K562 (cell line): ENCODE measurements around the gene NMUR1. TPM values are rescaled to one million over a fixed set of nuclear protein-coding genes. Genes with fewer than 3 reads are reported as not detected.

Experiments used
- BRF2 ChIP-seq: IDR thresholded peaks from 3 replicates; pipeline ENCODE4 v1.6.1; 2011; ENCODE audit warnings: borderline replicate concordance, mild to moderate bottlenecking; ENCODE audit not compliant: insufficient read length, insufficient read depth
- ELF2 ChIP-seq: fragments of 250-450 bp; sonication (Bioruptor Pico); IDR thresholded peaks from 2 replicates; pipeline ENCODE4 v1.5.0; 2021; ENCODE audit warnings: mild to moderate bottlenecking
- GTF2E2 ChIP-seq: fragments of 200-800 bp; sonication (Bioruptor generic); IDR thresholded peaks from 2 replicates; pipeline ENCODE4 v1.6.1; 2016; ENCODE audit warnings: missing genetic modification characterization, missing compliant biosample characterization
- JUN ChIP-seq, 2 experiments: sonication (generic) in 1 of 2; formaldehyde crosslinking in 1 of 2; IDR thresholded peaks; 2 replicates each; pipeline versions ENCODE4 v1.6.1 to v1.8.0; 2012 to 2022; ENCODE audit warnings: borderline replicate concordance in 2 of 2, mild to moderate bottlenecking in 2 of 2, improper control_type of control experiment in 1 of 2, low read depth in 1 of 2, low read length in 1 of 2, missing genetic modification reagents in 1 of 2
- MXD1 ChIP-seq: fragments of 250-450 bp; sonication (Bioruptor Pico); IDR thresholded peaks from 2 replicates; pipeline ENCODE4 v1.8.0; 2021; ENCODE audit warnings: borderline replicate concordance, mild to moderate bottlenecking, moderate library complexity; ENCODE audit not compliant: poor library complexity, severe bottlenecking
- NR3C1 ChIP-seq: sonication (generic); formaldehyde crosslinking; IDR thresholded peaks from 2 replicates; pipeline ENCODE4 v1.8.1; 2022; ENCODE audit warnings: missing genetic modification reagents
- TBP ChIP-seq: optimal IDR thresholded peaks from 2 replicates; pipeline ENCODE3; 2011; ENCODE audit warnings: low read depth, low read length, improper control_type of control experiment
- TEAD1 ChIP-seq, 2 experiments: fragments of 450-650 bp in 1 of 2; sonication (generic) in 1 of 2; formaldehyde crosslinking; IDR thresholded peaks; 2 replicates each; pipeline versions ENCODE4 v1.4.0 to v1.8.0; 2020 to 2022; ENCODE audit warnings: mild to moderate bottlenecking in 2 of 2, missing genetic modification reagents in 1 of 2
- USF1 ChIP-seq: sonication (generic); formaldehyde crosslinking; IDR thresholded peaks from 2 replicates; pipeline ENCODE4 v1.9.0; 2022; ENCODE audit warnings: mild to moderate bottlenecking, missing genetic modification reagents
- YY1 ChIP-seq, 3 experiments: IDR thresholded peaks; 2 replicates each; pipeline ENCODE4 v1.6.1; 2011; ENCODE audit warnings: low read length in 2 of 3, mild to moderate bottlenecking in 2 of 3, moderate library complexity in 2 of 3, borderline replicate concordance in 1 of 3, control low read depth in 1 of 3, low read depth in 1 of 3; ENCODE audit not compliant: insufficient read depth in 3 of 3, insufficient replicate concordance in 2 of 3, control insufficient read depth in 1 of 3, insufficient read length in 1 of 3; ENCODE audit errors: extremely low read depth in 1 of 3
- ZBTB12 ChIP-seq: fragments of 250-450 bp; sonication (Bioruptor Pico); IDR thresholded peaks from 2 replicates; pipeline ENCODE4 v1.4.0; 2020
- ZFX ChIP-seq: sonication (generic); formaldehyde crosslinking; IDR thresholded peaks from 2 replicates; pipeline ENCODE4 v1.8.0; 2022; ENCODE audit warnings: mild to moderate bottlenecking, missing genetic modification reagents, moderate library complexity
- ZNF184 ChIP-seq: sonication (generic); formaldehyde crosslinking; IDR thresholded peaks from 2 replicates; pipeline ENCODE4 v1.5.0; 2020; ENCODE audit warnings: missing genetic modification reagents
- ZNF280A ChIP-seq: fragments of 450-650 bp; IDR thresholded peaks from 2 replicates; pipeline ENCODE4 v1.6.1; 2018; ENCODE audit warnings: mild to moderate bottlenecking, low read depth; ENCODE audit not compliant: partially characterized antibody
- ZNF592 ChIP-seq: fragments of 450-650 bp; IDR thresholded peaks from 2 replicates; pipeline ENCODE4 v1.6.1; 2017; ENCODE audit warnings: antibody characterized with exemption, mild to moderate bottlenecking
- polyA plus RNA-seq, 8 experiments: library from polyadenylated mRNA; depleted of rRNA in 4 of 8; stranded (reverse) in 5 of 8; unstranded in 3 of 8; fragments of >200 nt; fragmentation: Nextera tagmentation in 2 of 8; fragmentation: Illumina TruSeq in 1 of 8; extraction: Ambion mirVana in 2 of 8; extraction: Trizol in 1 of 8; gene quantifications; 2 replicates each; pipeline versions ENCODE4 v1.2.1 to v1.2.3, GENCODE V29; 2011 to 2014; ENCODE audit warnings: inconsistent platforms in 1 of 8, missing spikeins in 1 of 8
- total RNA-seq, 7 experiments: library from RNA; depleted of rRNA in 6 of 7; stranded (reverse); fragments of >200 nt in 6 of 7; fragmentation: Illumina TruSeq in 2 of 7; extraction: Trizol in 2 of 7; gene quantifications; 2 replicates each; pipeline versions ENCODE4 v1.2.1 to v1.2.3, GENCODE V29; 2011 to 2021; ENCODE audit warnings: low replicate concordance in 1 of 7

The NMUR1 gene
- total and polyA plus RNA-seq, 9 of the 15 experiments (the other 6 are each of a cell fraction or from before 2014, with no cell fraction given): 0.01 to 0.27 (median 0.15) TPM

GRCh38 chr2:231514225-231514950, 15.9 kb downstream of the NMUR1 start (continued):
- peak; percentile 15; the same call in 1 of the 2 replicates for TF ChIP-seq ZBTB12 (CRISPR knock-in tag)
- TF ChIP-seq GTF2E2: peak; percentile 71
- TF ChIP-seq TEAD1 (CRISPR knock-in tag; IDR thresholded peaks at IDR 0.05): peak; percentile 18 to 35; a peak in 1 of 4 replicates
- TF ChIP-seq TBP: peak; percentile 68
- TF ChIP-seq MXD1: no peak
- TF ChIP-seq ELF2: peak; percentile 41; the same call in 1 of the 2 replicates
- no peak for TF ChIP-seq BRF2
- TF ChIP-seq YY1 (IDR thresholded peaks at IDR 0.05; ENCODE audit: borderline replicate concordance in 1 of 3, control insufficient read depth in 1 of 3, extremely low read depth in 1 of 3, insufficient read depth in 3 of 3, insufficient read length in 1 of 3, insufficient replicate concordance in 2 of 3, low read depth in 1 of 3, low read length in 2 of 3): peak; percentile 25 to 88 (median 86)
- TF ChIP-seq ZNF280A: no peak
- TF ChIP-seq ZNF184: no peak
- TF ChIP-seq ZFX: peak; percentile 88
- TF ChIP-seq ZNF592: peak; percentile 41; the same call in 1 of the 2 replicates
- peak; percentile 48; the same call in 1 of the 2 replicates for TF ChIP-seq NR3C1
- TF ChIP-seq USF1 (CRISPR knock-in tag): peak; percentile 87
- TF ChIP-seq JUN (IDR thresholded peaks at IDR 0.05; ENCODE audit: borderline replicate concordance, low read depth, low read length): no peak
- no peak for TF ChIP-seq JUN (CRISPR knock-in tag; IDR thresholded peaks at IDR 0.05; ENCODE audit: borderline replicate concordance)
